LNCaP clone FGC (cell line): Measurements from ENCODE around the gene NEK8.

ENCODE experiments used
- DNase-seq: peaks from one replicate; pipeline ENCODE4 v3.0.0-alpha.2; 2011; ENCODE audit warnings: low read depth
- H3K4me3 ChIP-seq: 2 replicates; pipeline ENCODE4 v1.5.1; 2011; ENCODE audit warnings: mild to moderate bottlenecking, low read depth, low read length, control low read depth
- CTCF ChIP-seq: IDR thresholded peaks from 2 replicates; pipeline ENCODE4 v1.5.1; 2012; ENCODE audit warnings: mild to moderate bottlenecking; ENCODE audit not compliant: control insufficient read depth, insufficient read depth; ENCODE audit errors: extremely low read depth

The NEK8 gene

GRCh38 chr17:28703552-28704218 lies 24.9 kb upstream of the NEK8 start:
- H3K4me3 ChIP-seq = no peak overlapping the region
- no peak for TF ChIP-seq CTCF
- no peak for DNase-seq

- H3K4me3 ChIP-seq = no peak overlapping the region
- DNase-seq = no peak
- no peak for TF ChIP-seq CTCF
Observed at GRCh38 chr17:28704219-28704858, 24.2 kb upstream of the NEK8 start.

GRCh38 chr17:28705074-28705659 lies 23.4 kb upstream of the NEK8 start:
- H3K4me3 ChIP-seq = no peak overlapping the region
- no peak for TF ChIP-seq CTCF
- DNase-seq = no peak

DNA sequence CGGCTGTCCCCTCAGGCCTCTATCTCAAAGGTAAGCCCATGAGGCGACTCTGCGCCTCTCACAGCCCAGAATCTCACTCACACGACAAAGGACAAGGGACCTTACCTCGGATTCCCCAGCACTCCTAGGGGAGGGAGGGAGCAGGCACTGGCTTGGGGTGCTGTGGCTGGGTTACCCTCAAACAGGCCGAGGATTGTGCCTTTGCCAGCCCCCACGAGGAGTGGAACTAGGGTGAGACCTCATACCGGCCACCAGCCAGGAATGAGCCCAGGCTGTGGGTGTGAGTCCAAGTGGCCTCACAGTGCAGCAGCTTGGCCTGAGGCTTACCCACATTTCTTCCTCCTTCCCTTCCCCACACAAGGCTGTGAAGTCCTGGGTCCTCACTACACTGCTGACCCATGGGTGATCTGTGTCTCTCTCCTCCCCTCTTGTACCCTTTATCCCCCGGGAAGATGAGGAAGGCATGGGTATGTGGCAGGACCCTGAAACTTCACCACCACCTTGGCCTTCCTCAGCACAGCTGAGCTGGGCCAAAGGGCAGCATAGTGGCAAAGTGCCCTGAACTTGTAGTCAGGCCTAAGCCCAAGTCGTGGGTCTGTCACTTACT lies 22.8 kb upstream of the NEK8 start:
- H3K4me3 ChIP-seq = no peak overlapping the region
- no peak for DNase-seq
- no peak for TF ChIP-seq CTCF

- TF ChIP-seq CTCF = peak; percentile 26; the same call in 1 of the 2 replicates
- DNase-seq = no peak
- no peak overlapping the region for H3K4me3 ChIP-seq
Observed at GRCh38 chr17:28706471-28707338, 21.9 kb upstream of the NEK8 start.

DNA sequence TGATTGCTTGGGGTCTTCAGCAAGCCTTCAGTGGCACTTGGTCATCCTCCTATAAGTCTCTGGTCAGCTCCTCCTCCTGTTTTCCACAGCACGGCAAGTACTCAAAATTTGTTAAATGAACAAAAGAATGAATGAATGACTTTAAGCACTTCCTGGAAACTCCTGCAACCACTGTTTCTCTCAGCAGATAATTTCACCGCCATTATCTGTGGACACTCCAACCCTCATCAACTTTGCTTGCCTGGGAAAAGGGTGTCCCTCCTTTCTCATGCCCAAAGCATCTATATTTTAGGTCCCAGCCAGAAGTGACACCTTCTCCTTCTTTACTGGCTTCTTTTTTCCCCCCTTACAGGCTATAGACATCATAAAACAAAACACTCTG lies 21.3 kb upstream of the NEK8 start:
- no peak for TF ChIP-seq CTCF
- H3K4me3 ChIP-seq = no peak overlapping the region
- DNase-seq = no peak
